IMR-90 (cell line): ENCODE results near the gene MAP3K5. TPM values are rescaled to one million over a fixed set of nuclear protein-coding genes. Genes with fewer than 3 reads are reported as not detected.
A peak's percentile ranks its signal among the peaks of the same experiment; 100 is the strongest.

Source experiments
- ATAC-seq: fragments of 200-7000 bp; cut with Tn5 transposase; 2 replicates; pipeline ENCODE4 v1.9.1; 2020; ENCODE audit warnings: low read depth, mild to moderate bottlenecking, moderate library complexity
- BruUV-seq: library from RNA; stranded (reverse); fragments of 400-500 nt; replicated peaks from 2 replicates; lab custom pipeline; 2021; lab: Mats Ljungman, UMichigan
- CTCF ChIA-PET: fragments of 300-600 bp; formaldehyde crosslinking; extraction: SDS; loops from one replicate; lab custom pipeline; 2021; ENCODE audit warnings: antibody characterized with exemption; lab: Yijun Ruan, JAX
- POLR2A ChIA-PET: fragments of 300-600 bp; sonication (Branson Sonifier 250); formaldehyde crosslinking; loops from one replicate; lab custom pipeline; 2022; ENCODE audit warnings: antibody characterized with exemption; ENCODE audit not compliant: unreplicated experiment; lab: Charles Lee
- DNase-seq: peaks from one replicate; pipeline ENCODE4 v3.0.0; 2013
- H2AFZ ChIP-seq: replicated peaks from 2 replicates; pipeline ENCODE3; 2013; ENCODE audit warnings: low read length, mild to moderate bottlenecking; ENCODE audit not compliant: poor library complexity
- H2AK5ac ChIP-seq: 2 replicates; pipeline ENCODE4 v1.6.1; 2013; ENCODE audit warnings: low read depth, low read length, inconsistent platforms
- H2AK9ac ChIP-seq: replicated peaks from 2 replicates; pipeline ENCODE3; 2013; ENCODE audit warnings: mild to moderate bottlenecking, low read depth, low read length, moderate library complexity; ENCODE audit not compliant: poor library complexity
- H2BK120ac ChIP-seq: 2 replicates; pipeline ENCODE4 v1.6.1; 2013; ENCODE audit warnings: low read depth, low read length, inconsistent platforms
- H2BK15ac ChIP-seq: 3 replicates; pipeline ENCODE4 v1.6.1; 2013; ENCODE audit warnings: low read depth, low read length, inconsistent platforms
- H2BK20ac ChIP-seq: 2 replicates; pipeline ENCODE4 v1.6.1; 2013; ENCODE audit warnings: low read depth, mild to moderate bottlenecking, inconsistent platforms, low read length, moderate library complexity
- H2BK5ac ChIP-seq: 2 replicates; pipeline ENCODE4 v1.6.1; 2013; ENCODE audit warnings: mild to moderate bottlenecking, low read depth, low read length, inconsistent platforms; ENCODE audit not compliant: poor library complexity, severe bottlenecking
- H3K14ac ChIP-seq: replicated peaks from 2 replicates; pipeline ENCODE4 v1.6.1; 2013; ENCODE audit warnings: low read depth, low read length, inconsistent platforms
- H3K18ac ChIP-seq: 2 replicates; pipeline ENCODE4 v1.6.1; 2013; ENCODE audit warnings: low read depth, low read length, control low read depth
- H3K23ac ChIP-seq: 2 replicates; pipeline ENCODE4 v1.6.1; 2013; ENCODE audit warnings: low read depth, low read length, inconsistent platforms
- H3K27ac ChIP-seq: 2 replicates; pipeline ENCODE4 v1.5.1; 2013; ENCODE audit warnings: mild to moderate bottlenecking, control low read depth, low read length; ENCODE audit not compliant: insufficient read depth
- H3K27me3 ChIP-seq: 2 replicates; pipeline ENCODE4 v1.6.1; 2013; ENCODE audit warnings: low read length; ENCODE audit not compliant: control insufficient read depth, insufficient read depth
- H3K36me3 ChIP-seq: 2 replicates; pipeline ENCODE4 v1.6.1; 2013; ENCODE audit warnings: low read length, mixed read lengths; ENCODE audit not compliant: control insufficient read depth, insufficient read depth
- H3K4ac ChIP-seq: 2 replicates; pipeline ENCODE4 v1.6.1; 2013; ENCODE audit warnings: low read depth, low read length, inconsistent platforms
- H3K4me1 ChIP-seq: 2 replicates; pipeline ENCODE4 v1.6.1; 2013; ENCODE audit warnings: low read length, mixed read lengths; ENCODE audit not compliant: control insufficient read depth, insufficient read depth
- H3K4me2 ChIP-seq: 2 replicates; pipeline ENCODE4 v1.6.1; 2013; ENCODE audit warnings: low read depth, mild to moderate bottlenecking, control low read depth, low read length, moderate library complexity
- H3K4me3 ChIP-seq: 2 replicates; pipeline ENCODE4 v1.5.1; 2013; ENCODE audit warnings: low read depth, mild to moderate bottlenecking, control low read depth, low read length, moderate library complexity; ENCODE audit not compliant: insufficient read depth
- H3K56ac ChIP-seq: 2 replicates; pipeline ENCODE4 v1.6.1; 2013; ENCODE audit warnings: low read length, inconsistent platforms; ENCODE audit not compliant: insufficient read depth; ENCODE audit errors: extremely low read depth
- H3K79me1 ChIP-seq, 2 experiments: 2 replicates each; pipeline ENCODE4 v1.6.1; 2013; ENCODE audit warnings: low read length in 2 of 2, inconsistent platforms in 1 of 2, low read depth in 1 of 2
- H3K9ac ChIP-seq: 2 replicates; pipeline ENCODE4 v1.6.1; 2013; ENCODE audit warnings: low read depth, low read length, control low read depth
- H3K9me1 ChIP-seq: 2 replicates; pipeline ENCODE4 v1.6.1; 2013; ENCODE audit warnings: low read length, inconsistent platforms; ENCODE audit not compliant: insufficient read depth
- H3K9me3 ChIP-seq: 2 replicates; pipeline ENCODE4 v1.6.1; 2013; ENCODE audit warnings: low read length; ENCODE audit not compliant: control insufficient read depth, insufficient read depth
- H4K20me1 ChIP-seq: 2 replicates; pipeline ENCODE4 v1.6.1; 2013; ENCODE audit warnings: low read length, inconsistent platforms; ENCODE audit not compliant: insufficient read depth
- H4K5ac ChIP-seq: 2 replicates; pipeline ENCODE4 v1.6.1; 2013; ENCODE audit warnings: mild to moderate bottlenecking, low read depth, low read length, control low read depth
- H4K8ac ChIP-seq, 2 experiments: 2 replicates each; pipeline ENCODE4 v1.6.1; 2013; ENCODE audit warnings: low read depth in 2 of 2, low read length in 2 of 2, control low read depth in 1 of 2, inconsistent platforms in 1 of 2
- H4K91ac ChIP-seq: 2 replicates; pipeline ENCODE4 v1.6.1; 2013; ENCODE audit warnings: low read depth, low read length, inconsistent platforms; ENCODE audit not compliant: insufficient read depth
- BHLHE40 ChIP-seq: fragments of 150-350 bp; IDR thresholded peaks from 2 replicates; pipeline ENCODE4 v1.6.1; 2016; ENCODE audit warnings: mild to moderate bottlenecking, low read depth, low read length
- CTCF ChIP-seq: conservative IDR thresholded peaks from 2 replicates; pipeline ENCODE4 v1.5.1; 2012; ENCODE audit warnings: mild to moderate bottlenecking, low read depth, low read length, improper control_type of control experiment
- ELK1 ChIP-seq: fragments of 150-350 bp; IDR thresholded peaks from 2 replicates; pipeline ENCODE4 v1.6.1; 2016; ENCODE audit warnings: low read depth, mild to moderate bottlenecking, low read length, moderate library complexity, borderline replicate concordance
- MAFK ChIP-seq: IDR thresholded peaks from 2 replicates; pipeline ENCODE4 v1.6.1; 2012; ENCODE audit warnings: low read depth, low read length, improper control_type of control experiment
- MAZ ChIP-seq: IDR thresholded peaks from 2 replicates; pipeline ENCODE4 v1.6.1; 2012; ENCODE audit warnings: low read depth, mild to moderate bottlenecking, low read length, improper control_type of control experiment, moderate library complexity, borderline replicate concordance
- NFE2L2 ChIP-seq: fragments of 150-350 bp; IDR thresholded peaks from 2 replicates; pipeline ENCODE4 v1.6.1; 2016; ENCODE audit warnings: low read depth, mild to moderate bottlenecking, low read length
- POLR2A ChIP-seq: IDR thresholded peaks from 2 replicates; pipeline ENCODE4 v1.6.1; 2012; ENCODE audit warnings: mild to moderate bottlenecking, low read depth, low read length
- RCOR1 ChIP-seq: IDR thresholded peaks from 2 replicates; pipeline ENCODE4 v1.6.1; 2012; ENCODE audit warnings: mild to moderate bottlenecking, low read length, improper control_type of control experiment; ENCODE audit not compliant: insufficient replicate concordance
- RFX5 ChIP-seq: IDR thresholded peaks from 2 replicates; pipeline ENCODE4 v1.8.0; 2012; ENCODE audit warnings: low read depth, mild to moderate bottlenecking, low read length, moderate library complexity
- SMC3 ChIP-seq: fragments of 150-350 bp; IDR thresholded peaks from 2 replicates; pipeline ENCODE4 v1.6.1; 2016; ENCODE audit warnings: low read depth, mild to moderate bottlenecking, antibody characterized with exemption, low read length, moderate library complexity
- USF2 ChIP-seq: fragments of 150-350 bp; IDR thresholded peaks from 2 replicates; pipeline ENCODE4 v1.6.1; 2017; ENCODE audit warnings: mild to moderate bottlenecking, antibody characterized with exemption, low read length, low read depth
- WGBS, 2 experiments: methylation state at CpG; one replicate each; pipeline versions ENCODE4 v1.1.5 to v1.1.7; 2013; ENCODE audit warnings: missing lambda C conversion rate in 2 of 2; ENCODE audit not compliant: insufficient read length in 1 of 2; ENCODE audit errors: extremely low coverage in 2 of 2; 5-methylcytosine and 5-hydroxymethylcytosine counted together
- dilution Hi-C: fragments of 300-500 bp; cut with HindIII; formaldehyde crosslinking; loops from one replicate; pipeline ENCODE4 v1.14.3; 2018; ENCODE audit warnings: low sequenced_read_pairs; ENCODE audit not compliant: unreplicated experiment
- in situ Hi-C: fragments of 300-500 bp; cut with MboI; formaldehyde crosslinking; loops from 3 replicates; pipeline ENCODE4 v1.14.3; 2019; ENCODE audit warnings: low sequenced_read_pairs, inconsistent platforms, mixed read lengths
- intact Hi-C: fragments of 100-400 bp; cut with micrococcal nuclease; formaldehyde crosslinking; loops from 2 replicates; pipeline ENCODE4 v1.10.0; 2022
- polyA plus RNA-seq, 3 experiments: library from polyadenylated mRNA; depleted of rRNA; stranded (reverse); fragments of >200 nt; gene quantifications; 2 replicates each; pipeline ENCODE4 v1.2.3, GENCODE V29; 2012; ENCODE audit warnings: low replicate concordance in 1 of 3
- total RNA-seq: library from RNA; depleted of rRNA; stranded (reverse); fragments of >200 nt; gene quantifications from 2 replicates; pipeline ENCODE4 v1.2.3, GENCODE V29; 2012

Gene MAP3K5
- total and polyA plus RNA-seq, 2 of the 4 experiments (the other 2 are of a cell fraction), result 5.4 to 17.6 TPM

- peaks cover 37 to 74% of the 10 kb centered on the region in 2 experiments for H3K79me1 ChIP-seq
- intact Hi-C loops (no loop called here), in situ Hi-C loops (no loop called here), dilution Hi-C loops (no loop called here)
- H3K4me3 ChIP-seq, result no peak overlapping the region
- ATAC-seq, result no peak
- no peak overlapping the region for H2BK5ac ChIP-seq
- BruUV-seq, result no TSS peak
- H4K8ac ChIP-seq, result no peak overlapping the region
- H3K14ac ChIP-seq, result peak overlapping the region; percentile 7; the same call in 1 of the 2 replicates
- peak overlapping the region; percentile 49; the same call in 1 of the 2 replicates for H3K18ac ChIP-seq
- no peak overlapping the region for H3K4me2 ChIP-seq
- H3K27me3 ChIP-seq, result no peaks in the 10 kb centered on the region
- TF ChIP-seq MAFK (no peak), POLR2A (no peak), RFX5 (no peak), SMC3 (no peak), NFE2L2 (no peak), MAZ (no peak), USF2 (no peak), RCOR1 (no peak), ELK1 (no peak), CTCF (no peak), BHLHE40 (no peak)
- H3K56ac ChIP-seq, result no peak overlapping the region
- no peak overlapping the region for H2AFZ ChIP-seq
- WGBS, 2 experiments, result 84% methylated on average over 4 of the region's 6 CpGs; no CpG with 5 or more reads in 1 of the 2 experiments
- no peak overlapping the region for H2BK20ac ChIP-seq
- peaks cover 15% of the 10 kb centered on the region; the same call in 1 of the 2 replicates for H4K20me1 ChIP-seq
- no peak for DNase-seq
- no peak overlapping the region for H3K9ac ChIP-seq
- H4K91ac ChIP-seq, result no peak overlapping the region
- H2AK9ac ChIP-seq, result peak overlapping the region; percentile 15
- H3K23ac ChIP-seq, result peak overlapping the region; percentile 1; the same call in 1 of the 2 replicates
- peaks cover 5% of the 10 kb centered on the region; the same call in 1 of the 2 replicates for H3K4me1 ChIP-seq
- H2AK5ac ChIP-seq, result peak overlapping the region; percentile 43
- no peaks in the 10 kb centered on the region for H3K9me1 ChIP-seq
- H2BK120ac ChIP-seq, result peak overlapping the region; percentile 30; the same call in 1 of the 2 replicates
- no peaks in the 10 kb centered on the region for H3K36me3 ChIP-seq
- 0 out of 2 replicates have a peak overlapping the region, but pooled peaks have one; percentile 30 for H3K4ac ChIP-seq
- ChIA-PET CTCF (no interaction called here), POLR2A (no interaction called here)
- H3K9me3 ChIP-seq, result no peaks in the 10 kb centered on the region
- H4K5ac ChIP-seq, result no peak overlapping the region
- no peak overlapping the region for H3K27ac ChIP-seq
- no peak overlapping the region for H2BK15ac ChIP-seq
Observed at GRCh38 chr6:136772685-136773472, 19.4 kb downstream of the MAP3K5 start.
